ENCODE measurements around the gene SERPINA1. TPM values are rescaled to one million over a fixed set of nuclear protein-coding genes. Genes with fewer than 3 reads are reported as not detected.
"Not testable (repeated sequence)": the region's sequence is repeated elsewhere in the genome, so short reads cannot be mapped to it uniquely, and the experiment has no call there.

The SERPINA1 gene
- 1.4 TPM for polyA plus RNA-seq

DNA sequence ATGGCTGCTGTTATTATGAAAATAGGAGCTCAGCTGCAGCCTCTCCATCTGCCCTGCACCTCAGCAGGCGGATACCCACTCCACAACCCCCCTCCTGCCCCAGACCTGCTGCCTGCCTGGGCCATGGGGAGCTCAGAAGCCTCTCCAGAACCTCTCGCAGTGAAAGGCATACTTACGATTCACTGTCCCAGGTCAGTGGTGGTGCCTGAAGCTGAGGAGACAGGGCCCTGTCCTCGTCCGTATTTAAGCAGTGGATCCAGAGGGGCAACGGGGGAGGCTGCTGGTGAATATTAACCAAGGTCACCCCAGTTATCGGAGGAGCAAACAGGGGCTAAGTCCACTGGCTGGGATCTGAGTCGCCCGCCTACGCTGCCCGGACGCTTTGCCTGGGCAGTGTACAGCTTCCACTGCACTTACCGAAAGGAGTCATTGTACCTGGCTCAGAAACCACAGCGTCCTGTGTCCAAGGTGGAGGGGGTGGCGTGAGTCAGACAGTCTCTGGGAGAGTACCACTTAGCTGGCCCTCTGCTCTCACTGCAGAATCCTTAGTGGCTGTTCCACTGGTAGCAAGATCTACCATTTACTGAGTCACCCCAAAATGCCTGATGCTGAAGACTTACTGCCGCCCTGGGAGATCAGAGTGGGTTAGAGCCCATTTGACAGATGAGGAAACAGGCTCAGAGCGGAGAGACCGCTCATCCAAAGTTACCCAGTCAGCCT lies at the start of gene SERPINA1:
Gene SERPINA1, minus strand, starts transcription at position 219 of the 720 bp plus-strand sequence. CDS start 5,365 bp downstream, outside the sequence.
- Mint-ChIP-seq H3K9me3 (peaks cover 0 to 1% (median 0%) of the 10 kb centered on the region in 3 donors), H3K4me3 (no peak within 1 kb of the TSS), H3K27ac (peak within 1 kb of the TSS in 1 of 3 donors; percentile 59), H3K36me3 (no peaks in the 10 kb centered on the region), H3K27me3 (no peaks in the 10 kb centered on the region), H3K4me1 (peaks cover 0 to 1% (median 0%) of the 10 kb centered on the region in 3 donors)

DNA sequence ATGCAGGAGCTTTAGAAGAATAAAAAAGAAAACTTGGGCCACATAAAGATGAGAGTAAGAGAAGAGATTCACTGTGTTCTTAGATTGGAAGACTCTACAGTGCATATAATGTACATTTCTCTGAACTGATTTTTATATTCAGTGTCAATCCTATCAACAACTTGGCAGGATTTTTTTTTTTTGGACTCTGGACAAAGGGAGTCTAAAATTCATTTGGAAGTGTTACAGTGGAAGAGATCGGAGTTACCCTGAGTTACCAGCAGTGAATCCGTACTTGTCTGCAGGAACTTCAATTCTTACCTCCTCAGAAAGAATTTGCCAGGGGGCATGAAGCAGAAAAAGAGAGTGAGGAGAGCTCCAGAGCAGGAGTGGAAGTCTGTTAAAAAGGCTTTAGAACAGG lies 40.2 kb upstream of the SERPINA1 start:
- Mint-ChIP-seq H3K4me3 (no peak overlapping the region), H3K4me1 (no peaks in the 10 kb centered on the region), H3K36me3 (peaks cover 2% of the 10 kb centered on the region), H3K27ac (no peak overlapping the region), H3K9me3 (peaks cover 0 to 4% (median 0%) of the 10 kb centered on the region in 3 donors), H3K27me3 (peaks cover 4% of the 10 kb centered on the region)

DNA sequence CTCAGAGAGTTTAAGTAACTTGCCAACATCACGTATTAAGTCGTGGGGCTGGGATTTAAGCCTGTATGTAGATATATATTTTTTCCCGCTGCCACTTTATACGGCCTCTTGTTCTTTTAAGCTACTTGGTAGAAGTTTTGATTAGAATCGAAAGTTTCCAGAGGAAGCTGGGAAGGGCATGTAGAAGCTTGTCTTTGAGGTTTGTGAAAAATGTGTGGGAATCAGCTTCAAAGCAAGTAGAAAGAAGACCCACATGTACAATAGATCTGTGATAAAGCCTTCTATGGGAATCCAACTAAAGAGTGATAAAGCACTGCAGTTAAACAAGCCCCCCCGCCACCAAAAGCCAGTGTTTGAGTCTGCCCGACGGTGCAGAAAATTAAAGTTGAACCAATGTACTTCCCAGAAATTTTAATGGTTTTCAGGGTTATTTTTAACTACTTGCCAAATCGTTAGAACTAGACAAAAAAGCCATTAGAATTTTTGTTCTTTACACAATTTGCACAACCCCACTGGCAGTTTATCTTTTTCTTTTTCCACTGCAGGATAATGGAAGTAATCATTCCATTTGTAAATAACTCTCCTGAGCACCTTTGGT lies 38.7 kb upstream of the SERPINA1 start:
- H3K9me3 Mint-ChIP-seq: peaks cover 0 to 4% (median 0%) of the 10 kb centered on the region in 3 donors
- no peak overlapping the region for H3K27ac Mint-ChIP-seq
- H3K4me3 Mint-ChIP-seq: no peak overlapping the region
- H3K36me3 Mint-ChIP-seq: peaks cover 2% of the 10 kb centered on the region
- peaks cover 0 to 3% (median 3%) of the 10 kb centered on the region in 3 donors for H3K4me1 Mint-ChIP-seq
- H3K27me3 Mint-ChIP-seq: peaks cover 8% of the 10 kb centered on the region

DNA sequence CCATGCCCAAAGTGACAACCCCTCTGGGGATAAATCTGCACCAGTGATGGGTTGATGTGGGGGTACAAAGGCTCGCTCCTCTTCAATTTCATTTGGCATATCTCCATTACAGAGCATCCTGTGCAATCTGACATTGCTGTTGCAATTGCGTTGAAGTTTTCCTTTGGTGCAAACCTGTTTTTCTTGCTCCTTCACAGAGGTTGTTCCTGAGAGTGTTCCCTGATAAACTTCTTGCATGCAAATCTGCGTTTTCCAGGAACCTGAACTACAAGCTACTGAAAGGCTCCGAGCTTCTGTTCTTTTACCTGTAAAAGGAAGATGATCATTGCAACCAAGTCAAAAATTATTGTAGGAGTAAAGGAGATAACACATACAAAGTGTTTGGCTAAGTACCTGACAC lies 38.1 kb upstream of the SERPINA1 start:
- H3K4me1 Mint-ChIP-seq: peaks cover 0 to 3% (median 3%) of the 10 kb centered on the region in 3 donors
- H3K27ac Mint-ChIP-seq: peak overlapping the region in 1 of 3 donors; percentile 32
- H3K27me3 Mint-ChIP-seq: peaks cover 8% of the 10 kb centered on the region
- H3K9me3 Mint-ChIP-seq: peaks cover 0 to 4% (median 0%) of the 10 kb centered on the region in 3 donors
- peaks cover 2% of the 10 kb centered on the region for H3K36me3 Mint-ChIP-seq
- H3K4me3 Mint-ChIP-seq: no peak overlapping the region

DNA sequence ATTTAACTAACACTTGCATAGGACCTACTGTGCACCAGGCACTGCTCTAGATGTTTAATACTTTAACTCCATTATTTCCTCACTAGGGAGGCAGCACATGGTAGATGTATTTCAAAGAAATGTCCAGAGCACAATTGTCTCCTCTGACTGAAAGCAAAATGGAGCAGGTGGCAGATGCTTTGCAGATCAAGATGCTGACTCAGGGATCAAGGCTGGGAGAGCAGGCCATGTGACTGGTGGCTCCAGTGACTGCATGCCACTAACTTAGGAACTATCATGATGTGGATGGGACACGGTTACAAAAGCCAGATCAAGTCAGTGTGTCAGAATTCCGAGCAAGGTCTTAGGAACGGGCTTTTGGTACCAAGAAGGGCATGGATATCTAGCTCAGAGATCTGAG lies 36.0 kb upstream of the SERPINA1 start:
- Mint-ChIP-seq H3K4me3 (no peak overlapping the region), H3K4me1 (peaks cover 0 to 3% (median 3%) of the 10 kb centered on the region in 3 donors), H3K9me3 (peaks cover 0 to 4% (median 0%) of the 10 kb centered on the region in 3 donors), H3K36me3 (no peaks in the 10 kb centered on the region), H3K27me3 (peaks cover 8% of the 10 kb centered on the region), H3K27ac (no peak overlapping the region)

DNA sequence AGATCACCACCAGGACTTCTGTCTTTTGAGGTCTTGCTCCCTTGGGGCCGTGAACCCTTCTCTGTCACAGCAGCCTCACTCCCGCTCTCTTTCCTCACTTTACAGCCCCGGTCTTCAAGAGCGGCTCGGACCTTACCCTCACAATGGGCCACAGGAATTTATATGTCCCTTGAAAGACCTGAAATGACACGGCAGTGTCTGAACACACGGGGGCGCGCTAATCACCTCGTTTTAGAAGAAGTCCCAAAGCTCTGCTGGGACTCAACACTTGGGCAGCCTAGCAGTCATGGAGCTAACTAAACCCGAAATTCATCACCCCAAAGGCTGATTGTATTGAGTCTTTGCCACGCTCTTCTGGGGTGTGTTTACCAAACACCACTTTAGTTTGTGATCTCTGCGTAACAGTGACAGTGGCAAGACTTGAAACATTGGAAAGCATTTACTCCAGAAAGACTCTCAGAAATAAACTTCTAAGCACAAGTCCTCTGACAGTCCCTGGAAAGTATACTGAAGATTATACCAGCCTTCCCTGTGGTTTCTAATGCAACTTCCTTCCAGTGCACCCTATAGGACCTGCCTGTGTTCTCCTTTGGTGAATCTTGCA lies 35.2 kb upstream of the SERPINA1 start:
- H3K9me3 Mint-ChIP-seq: peaks cover 0 to 9% (median 1%) of the 10 kb centered on the region in 3 donors
- peaks cover 8% of the 10 kb centered on the region for H3K27me3 Mint-ChIP-seq
- H3K4me1 Mint-ChIP-seq: peaks cover 0 to 3% (median 3%) of the 10 kb centered on the region in 3 donors
- H3K27ac Mint-ChIP-seq: no peak overlapping the region
- H3K36me3 Mint-ChIP-seq: no peaks in the 10 kb centered on the region
- no peak overlapping the region for H3K4me3 Mint-ChIP-seq

DNA sequence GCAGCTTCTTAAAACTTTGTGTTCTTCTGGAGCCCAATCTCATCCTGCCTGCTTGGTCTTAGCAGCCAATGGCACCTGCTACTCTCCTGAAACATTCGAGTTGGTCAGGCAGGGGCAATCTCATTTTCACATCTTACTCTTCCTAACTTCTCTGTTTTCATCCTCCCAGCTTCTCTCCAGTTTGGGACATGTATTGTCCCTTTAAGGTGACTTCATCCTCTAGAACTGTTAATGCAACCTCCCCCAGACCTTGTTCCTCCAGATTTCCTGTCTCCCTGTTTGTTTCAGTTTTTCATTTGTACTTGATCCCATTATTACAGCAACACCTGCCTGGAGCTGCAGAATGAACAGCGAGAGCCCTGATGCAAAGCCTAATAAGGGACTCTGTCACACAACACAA lies 32.9 kb upstream of the SERPINA1 start:
- no peaks in the 10 kb centered on the region for H3K36me3 Mint-ChIP-seq
- no peak overlapping the region for H3K27ac Mint-ChIP-seq
- peaks cover 0 to 11% (median 2%) of the 10 kb centered on the region in 3 donors for H3K9me3 Mint-ChIP-seq
- H3K27me3 Mint-ChIP-seq: peaks cover 10% of the 10 kb centered on the region
- no peak overlapping the region for H3K4me3 Mint-ChIP-seq
- H3K4me1 Mint-ChIP-seq: peaks cover 0 to 3% (median 3%) of the 10 kb centered on the region in 3 donors

DNA sequence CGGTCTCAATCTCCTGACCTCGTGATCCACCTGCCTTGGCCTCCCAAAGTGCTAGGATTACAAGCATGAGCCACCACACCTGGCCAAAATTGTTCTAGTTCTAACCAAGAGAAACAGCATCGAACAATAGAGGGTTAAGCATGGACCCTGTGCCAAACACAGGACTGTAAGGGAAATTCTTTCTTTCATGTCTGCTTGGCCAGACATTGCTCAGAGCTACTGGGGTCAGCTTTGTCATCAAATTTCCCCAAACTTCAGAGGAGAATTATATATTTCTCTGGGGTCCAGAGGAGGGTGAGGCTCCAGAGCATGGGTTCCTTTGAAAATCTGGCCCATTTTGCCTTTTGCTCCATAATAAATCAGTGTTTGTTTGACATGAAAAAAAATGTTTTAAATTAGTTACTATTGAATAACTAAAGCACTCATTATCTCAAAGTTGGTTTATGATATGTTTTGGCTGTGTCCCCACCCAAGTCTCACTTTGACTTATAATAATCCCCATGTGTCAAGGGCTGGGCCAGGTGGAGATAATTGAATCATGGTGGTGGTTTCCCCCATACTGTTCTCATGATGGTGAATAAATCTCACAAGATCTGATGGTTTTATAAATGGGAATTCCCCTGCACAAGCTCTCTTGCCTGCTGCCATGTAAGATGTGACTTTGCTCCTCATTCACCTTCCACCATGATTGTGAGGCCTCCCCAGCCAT lies 29.2 kb upstream of the SERPINA1 start:
- H3K4me3 Mint-ChIP-seq, H3K27me3 Mint-ChIP-seq, H3K36me3 Mint-ChIP-seq, H3K4me1 Mint-ChIP-seq, H3K27ac Mint-ChIP-seq: not testable (repeated sequence)
- peaks cover 2 to 11% (median 4%) of the 10 kb centered on the region in 3 donors for H3K9me3 Mint-ChIP-seq

DNA sequence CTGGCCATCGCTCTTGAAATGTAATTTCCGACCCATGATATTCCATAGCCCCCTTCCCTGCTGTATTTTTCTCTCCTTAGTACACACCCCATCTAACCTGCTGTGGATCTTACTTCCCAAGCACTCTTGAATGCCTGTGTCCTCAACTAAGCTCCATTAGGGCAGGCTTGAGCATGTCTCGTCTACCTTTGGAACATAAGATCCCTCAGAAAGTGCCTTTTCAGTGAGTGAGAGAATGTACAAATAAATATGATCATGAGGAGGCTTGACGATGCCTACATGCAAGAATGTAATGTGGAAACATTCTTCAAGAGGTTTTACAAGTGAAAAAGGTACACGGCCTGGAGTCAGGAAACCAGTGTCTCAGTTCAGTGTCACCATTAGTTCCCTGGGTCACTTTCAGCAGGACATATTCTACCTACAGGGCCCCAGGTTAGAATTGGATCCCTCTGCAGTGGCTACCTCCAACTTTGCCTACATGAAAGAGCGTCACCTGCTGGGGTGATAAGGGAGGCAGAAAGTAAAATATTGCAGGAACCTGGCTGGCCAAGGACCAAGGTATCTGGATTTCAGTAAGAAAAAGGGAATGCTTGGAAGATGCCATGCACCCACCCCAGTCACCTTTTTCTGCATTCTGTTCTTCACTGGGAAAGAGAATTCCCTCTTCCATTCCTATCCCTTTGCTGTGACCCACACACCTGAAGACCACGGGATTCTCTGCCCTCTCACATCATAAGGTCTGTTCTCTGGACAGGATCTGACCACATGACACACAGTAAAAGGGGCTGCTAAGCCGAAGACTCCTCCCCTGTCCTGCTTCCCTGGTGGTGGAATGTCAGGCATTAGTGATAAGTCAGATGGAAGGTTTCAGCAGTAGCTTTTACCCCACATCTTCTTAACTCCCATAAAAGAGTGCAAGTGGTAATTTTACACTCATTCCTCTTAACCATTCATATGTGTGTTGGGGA lies 24.6 kb upstream of the SERPINA1 start:
- H3K9me3 Mint-ChIP-seq: peaks cover 5 to 6% (median 5%) of the 10 kb centered on the region in 3 donors

DNA sequence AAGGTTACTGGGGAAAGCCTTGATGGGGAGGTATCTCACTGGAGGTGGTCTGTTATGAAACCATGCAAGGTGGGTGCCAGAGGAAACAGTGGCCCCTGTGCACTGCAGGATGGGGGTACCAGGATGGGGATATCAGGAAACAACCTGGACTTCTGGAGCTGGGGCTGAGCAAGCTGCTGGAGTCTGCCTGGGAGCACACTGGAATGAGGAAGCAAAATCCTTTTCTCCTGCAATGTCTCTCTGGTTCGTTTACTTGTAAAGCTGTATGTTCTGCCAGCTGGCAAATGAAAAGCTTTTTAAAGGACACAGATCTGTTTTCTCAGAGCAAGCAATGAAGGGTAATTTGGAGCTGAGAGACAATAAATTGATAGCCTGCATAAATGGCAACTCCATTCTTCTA lies 23.2 kb upstream of the SERPINA1 start:
- H3K27me3 Mint-ChIP-seq: peaks cover 3% of the 10 kb centered on the region
- H3K4me1 Mint-ChIP-seq: no peaks in the 10 kb centered on the region
- H3K9me3 Mint-ChIP-seq: peaks cover 6 to 9% (median 8%) of the 10 kb centered on the region in 3 donors
- no peaks in the 10 kb centered on the region for H3K36me3 Mint-ChIP-seq
- no peak overlapping the region for H3K4me3 Mint-ChIP-seq
- no peak overlapping the region for H3K27ac Mint-ChIP-seq

More for the DNA sequence above, 24.6 kb upstream of the SERPINA1 start:
- Mint-ChIP-seq H3K36me3 (no peaks in the 10 kb centered on the region), H3K4me1 (no peaks in the 10 kb centered on the region), H3K4me3 (no peak overlapping the region), H3K27me3 (peaks cover 3% of the 10 kb centered on the region), H3K27ac (no peak overlapping the region)

DNA sequence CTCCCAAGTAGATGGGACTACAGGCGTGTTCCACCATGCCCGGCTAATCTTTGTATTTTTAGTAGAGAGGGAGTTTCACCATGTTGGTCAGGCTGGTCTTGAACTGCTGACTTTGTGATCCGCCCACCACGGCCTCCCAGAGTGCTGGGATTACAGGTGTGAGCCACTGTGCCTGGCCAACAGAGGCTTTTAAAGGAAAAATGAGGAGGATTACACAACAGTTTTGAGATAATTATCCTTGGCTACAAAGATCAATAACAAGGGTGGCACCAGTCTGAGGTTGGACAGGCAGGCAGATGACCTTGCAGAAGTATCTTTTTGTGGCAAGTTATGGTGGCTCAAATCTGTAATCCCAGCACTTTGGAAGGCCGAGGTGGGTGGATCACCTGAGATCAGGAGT lies 21.0 kb upstream of the SERPINA1 start:
- H3K27me3 Mint-ChIP-seq, H3K4me1 Mint-ChIP-seq, H3K36me3 Mint-ChIP-seq, H3K9me3 Mint-ChIP-seq, H3K27ac Mint-ChIP-seq, H3K4me3 Mint-ChIP-seq: not testable (repeated sequence)

DNA sequence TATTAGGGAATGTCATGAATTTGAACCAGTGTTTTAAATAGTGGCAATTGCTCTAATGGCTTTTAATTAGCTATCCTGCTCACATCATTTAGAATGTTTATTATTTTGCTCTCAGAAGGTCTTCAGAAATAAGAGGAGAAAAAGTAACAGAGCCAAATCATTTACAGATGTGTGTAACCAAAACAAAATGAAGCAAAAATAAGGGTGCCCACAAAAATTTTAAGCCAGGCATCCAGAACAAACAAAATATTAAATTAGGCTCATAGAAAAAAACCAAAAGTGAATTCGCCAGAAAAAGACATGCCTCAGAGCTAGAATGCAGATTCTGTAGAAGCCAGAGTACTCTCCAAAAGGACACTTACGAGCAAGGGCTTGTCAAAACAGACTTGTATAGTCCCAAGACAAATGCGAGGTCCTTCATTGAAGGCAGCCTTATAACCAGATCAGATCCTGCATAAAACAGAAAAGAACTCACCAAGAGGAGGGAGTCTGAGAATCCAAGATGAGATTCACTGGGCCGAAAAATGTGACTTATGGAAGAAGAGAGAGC lies 20.2 kb upstream of the SERPINA1 start:
- Mint-ChIP-seq H3K27me3 (no peaks in the 10 kb centered on the region), H3K4me1 (no peaks in the 10 kb centered on the region), H3K4me3 (no peak overlapping the region), H3K27ac (no peak overlapping the region), H3K36me3 (no peaks in the 10 kb centered on the region), H3K9me3 (peaks cover 6 to 9% (median 8%) of the 10 kb centered on the region in 3 donors)

DNA sequence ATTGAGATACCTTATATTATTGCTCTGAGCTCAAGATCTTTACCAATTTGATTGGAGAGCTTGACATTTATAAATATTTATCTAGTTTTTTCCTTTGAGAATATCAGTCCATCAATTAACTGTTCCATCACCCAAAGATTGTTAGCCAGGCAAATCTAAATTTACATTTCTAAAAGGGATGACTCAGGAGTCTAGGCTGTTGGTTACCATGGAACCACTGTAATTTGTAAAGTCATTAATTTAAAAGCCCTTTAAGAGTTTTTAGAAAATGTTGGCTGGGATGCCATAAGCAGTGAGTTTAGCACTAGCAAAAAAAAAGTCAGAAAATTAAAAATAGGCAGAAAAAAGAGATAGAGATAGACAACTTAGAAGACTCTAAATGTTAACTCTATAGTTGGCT lies 19.5 kb upstream of the SERPINA1 start:
- Mint-ChIP-seq H3K4me1 (no peaks in the 10 kb centered on the region), H3K4me3 (no peak overlapping the region), H3K36me3 (no peaks in the 10 kb centered on the region), H3K27ac (no peak overlapping the region), H3K9me3 (peaks cover 4 to 9% (median 8%) of the 10 kb centered on the region in 3 donors), H3K27me3 (no peaks in the 10 kb centered on the region)

DNA sequence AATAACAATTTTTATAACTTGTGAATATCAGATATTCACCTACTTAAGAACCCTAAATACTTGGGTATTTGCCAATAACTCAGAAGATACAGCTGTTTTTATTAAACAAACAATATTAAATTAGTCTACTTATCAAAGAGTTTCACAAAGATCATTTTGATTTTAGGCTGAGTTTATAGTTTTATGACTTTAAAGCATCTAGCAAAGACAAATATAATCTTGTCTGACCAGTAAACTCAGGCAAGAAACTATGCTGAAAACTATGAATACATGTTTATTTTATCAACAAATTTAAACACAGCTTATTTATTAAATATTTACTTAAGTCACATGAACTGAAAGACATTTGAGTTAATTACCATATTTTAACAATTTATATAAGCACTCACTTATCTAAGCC lies 18.5 kb upstream of the SERPINA1 start:
- no peaks in the 10 kb centered on the region for H3K4me1 Mint-ChIP-seq
- no peak overlapping the region for H3K27ac Mint-ChIP-seq
- H3K27me3 Mint-ChIP-seq: no peaks in the 10 kb centered on the region
- H3K36me3 Mint-ChIP-seq: no peaks in the 10 kb centered on the region
- H3K4me3 Mint-ChIP-seq: no peak overlapping the region
- H3K9me3 Mint-ChIP-seq: peaks cover 2 to 9% (median 4%) of the 10 kb centered on the region in 3 donors
